Neural cell (in vitro differentiated cells): Measurements from ENCODE around the gene KCNK2.

Source experiments
- CTCF ChIP-seq: fragments of 450-650 bp; IDR thresholded peaks from 2 replicates; pipeline ENCODE4 v1.5.1; 2014; ENCODE audit warnings: antibody characterized with exemption, mild to moderate bottlenecking, moderate library complexity; ENCODE audit not compliant: poor library complexity, severe bottlenecking
- EP300 ChIP-seq: fragments of 450-650 bp; conservative IDR thresholded peaks from 2 replicates; pipeline ENCODE4 v1.6.1; 2014; ENCODE audit warnings: antibody characterized with exemption, mild to moderate bottlenecking, moderate library complexity; ENCODE audit not compliant: poor library complexity, severe bottlenecking
- EZH2 ChIP-seq: fragments of 200-600, 300-800 bp; shearing (Covaris generic), sonication (generic); IDR thresholded peaks from 2 replicates; pipeline ENCODE4 v1.6.1; 2014; ENCODE audit warnings: antibody characterized with exemption, low read length, borderline replicate concordance, mild to moderate bottlenecking; ENCODE audit not compliant: insufficient read depth, poor library complexity, severe bottlenecking
- MXI1 ChIP-seq: fragments of 450-650 bp; conservative IDR thresholded peaks from 2 replicates; pipeline ENCODE4 v1.6.1; 2014; ENCODE audit warnings: antibody characterized with exemption, mild to moderate bottlenecking; ENCODE audit not compliant: poor library complexity, severe bottlenecking
- POLR2AphosphoS5 ChIP-seq: IDR thresholded peaks from 2 replicates; pipeline ENCODE4 v1.6.1; 2012
- RAD21 ChIP-seq: fragments of 450-650 bp; conservative IDR thresholded peaks from 2 replicates; pipeline ENCODE4 v1.6.1; 2014; ENCODE audit warnings: antibody characterized with exemption, mild to moderate bottlenecking, moderate library complexity
- SMC3 ChIP-seq: fragments of 450-650 bp; conservative IDR thresholded peaks from 2 replicates; pipeline ENCODE4 v1.6.1; 2014; ENCODE audit warnings: antibody characterized with exemption, mild to moderate bottlenecking, moderate library complexity; ENCODE audit not compliant: poor library complexity
- TAF1 ChIP-seq: IDR thresholded peaks from 2 replicates; pipeline ENCODE4 v1.6.1; 2012; ENCODE audit warnings: low read depth

GRCh38 chr1:215151841-215152549 is 69.5 kb downstream of the KCNK2 start:
- TF ChIP-seq CTCF (no peak), EZH2 (no peak), POLR2AphosphoS5 (no peak), MXI1 (no peak), RAD21 (no peak), SMC3 (no peak), EP300 (no peak), TAF1 (no peak)
